ENCODE measurements around the gene PAX6.

Gene PAX6

GRCh38 chr11:31847761-31848160, 36.6 kb upstream of the PAX6 start:
- no peaks in the 10 kb centered on the region for H3K9me3 ChIP-seq
- H3K27me3 ChIP-seq = peaks cover 0 to under 1% of the 10 kb centered on the region in 2 donors
- intact Hi-C loops (cut with DNase I; ENCODE audit: low total_unique reads) = no loop called here
- no peak for TF ChIP-seq CTCF (IDR thresholded peaks at IDR 0.05)
- DNase-seq = no peak
- no peaks in the 10 kb centered on the region for H3K36me3 ChIP-seq
- H3K4me1 ChIP-seq = no peaks in the 10 kb centered on the region
- H3K4me3 ChIP-seq = no peak overlapping the region
- no peak overlapping the region for H3K27ac ChIP-seq

- Histone ChIP-seq H3K4me3 (no peak overlapping the region), H3K9me3 (no peaks in the 10 kb centered on the region), H3K27me3 (peaks cover 0 to 17% of the 10 kb centered on the region in 2 donors), H3K27ac (no peak overlapping the region), H3K36me3 (no peaks in the 10 kb centered on the region), H3K4me1 (no peaks in the 10 kb centered on the region)
- no peak for TF ChIP-seq CTCF (IDR thresholded peaks at IDR 0.05)
- intact Hi-C loops (cut with DNase I; ENCODE audit: low total_unique reads) = no loop called here
- no peak for DNase-seq
These were observed 34.2 kb upstream of the PAX6 start for GRCh38 chr11:31845331-31845730.

GRCh38 chr11:31844351-31844750, 33.2 kb upstream of the PAX6 start:
- H3K36me3 ChIP-seq = no peaks in the 10 kb centered on the region
- DNase-seq = no peak
- no peaks in the 10 kb centered on the region for H3K9me3 ChIP-seq
- H3K27me3 ChIP-seq = peaks cover 0 to 17% of the 10 kb centered on the region in 2 donors
- TF ChIP-seq CTCF (IDR thresholded peaks at IDR 0.05) = no peak
- no peak overlapping the region for H3K4me3 ChIP-seq
- no peak overlapping the region for H3K27ac ChIP-seq
- intact Hi-C loops (cut with DNase I; ENCODE audit: low total_unique reads) = no loop called here
- H3K4me1 ChIP-seq = no peaks in the 10 kb centered on the region

GRCh38 chr11:31841435-31841834, 30.3 kb upstream of the PAX6 start:
- H3K27me3 ChIP-seq = peaks cover 0 to 31% of the 10 kb centered on the region in 2 donors
- H3K27ac ChIP-seq = no peak overlapping the region
- H3K4me3 ChIP-seq = no peak overlapping the region
- intact Hi-C loops (cut with DNase I; ENCODE audit: low total_unique reads) = no loop called here
- DNase-seq = no peak
- TF ChIP-seq CTCF (IDR thresholded peaks at IDR 0.05) = no peak
- no peaks in the 10 kb centered on the region for H3K9me3 ChIP-seq
- H3K36me3 ChIP-seq = no peaks in the 10 kb centered on the region
- H3K4me1 ChIP-seq = no peaks in the 10 kb centered on the region

- Histone ChIP-seq H3K4me1 (no peaks in the 10 kb centered on the region), H3K27me3 (peaks cover 0 to 63% of the 10 kb centered on the region in 2 donors), H3K36me3 (no peaks in the 10 kb centered on the region), H3K4me3 (no peak overlapping the region), H3K9me3 (no peaks in the 10 kb centered on the region), H3K27ac (no peak overlapping the region)
- intact Hi-C loops (cut with DNase I; ENCODE audit: low total_unique reads) = no loop called here
- TF ChIP-seq CTCF (IDR thresholded peaks at IDR 0.05) = no peak
- no peak for DNase-seq
These were observed 23.1 kb upstream of the PAX6 start for GRCh38 chr11:31834237-31834636.

GRCh38 chr11:31830406-31830805, 19.3 kb upstream of the PAX6 start:
- H3K36me3 ChIP-seq = no peaks in the 10 kb centered on the region
- H3K9me3 ChIP-seq = no peaks in the 10 kb centered on the region
- intact Hi-C loops (cut with DNase I; ENCODE audit: low total_unique reads) = no loop called here
- H3K27ac ChIP-seq = no peak overlapping the region
- no peak overlapping the region for H3K4me3 ChIP-seq
- peaks cover 4 to 83% of the 10 kb centered on the region in 2 donors for H3K27me3 ChIP-seq
- no peak for TF ChIP-seq CTCF (IDR thresholded peaks at IDR 0.05)
- no peak for DNase-seq
- H3K4me1 ChIP-seq = peaks cover 0 to 21% (median 9%) of the 10 kb centered on the region in 4 donors
